Stimulated activated CD8-positive, alpha-beta memory T cell treated with anti-CD3 and anti-CD28 coated beads, Interleukin-15, amount 100 ng/mL, for 4 hours (primary cell): Measurements from ENCODE around the gene GNG2.

Source experiments
- DNase-seq, 2 donors: peaks; one replicate each; pipeline ENCODE4 v3.0.0-alpha.2; 2020; ENCODE audit warnings: low read depth in 2 of 2

GNG2 gene

GRCh38 chr14:51993285-51993920 lies 133.0 kb downstream of the GNG2 start:
- no peak for DNase-seq

- DNase-seq = no peak
Observed at GRCh38 chr14:51996148-51996746, 135.8 kb downstream of the GNG2 start.

- no peak for DNase-seq
Observed at GRCh38 chr14:51998348-51998747, 137.9 kb downstream of the GNG2 start.

- DNase-seq = no peak
Observed at GRCh38 chr14:51999084-51999483, 138.7 kb downstream of the GNG2 start.

- no peak for DNase-seq
Observed at GRCh38 chr14:52000019-52000582, 139.7 kb downstream of the GNG2 start.

GRCh38 chr14:52000696-52001095 lies 140.3 kb downstream of the GNG2 start:
- no peak for DNase-seq

- DNase-seq = no peak
Observed at GRCh38 chr14:52002542-52002941, 142.1 kb downstream of the GNG2 start.

GRCh38 chr14:52003324-52003723 lies 142.9 kb downstream of the GNG2 start:
- no peak for DNase-seq

GRCh38 chr14:52005625-52006024 lies 145.2 kb downstream of the GNG2 start:
- no peak for DNase-seq

- no peak for DNase-seq
Observed at GRCh38 chr14:52006361-52006760, 145.9 kb downstream of the GNG2 start.

GRCh38 chr14:52007211-52007610 lies 146.8 kb downstream of the GNG2 start:
- DNase-seq = no peak

GRCh38 chr14:52007637-52008036 lies 147.2 kb downstream of the GNG2 start:
- no peak for DNase-seq

GRCh38 chr14:52008136-52008535 lies 147.7 kb downstream of the GNG2 start:
- DNase-seq = no peak

GRCh38 chr14:52010173-52010693 lies 149.8 kb downstream of the GNG2 start:
- DNase-seq = no peak

GRCh38 chr14:52011523-52011922 lies 151.1 kb downstream of the GNG2 start:
- no peak for DNase-seq

GRCh38 chr14:52012635-52013034 lies 152.2 kb downstream of the GNG2 start:
- DNase-seq = no peak

- no peak for DNase-seq
Observed at GRCh38 chr14:52013984-52014600, 153.7 kb downstream of the GNG2 start.

- DNase-seq = no peak
Observed at GRCh38 chr14:52014601-52015267, 154.3 kb downstream of the GNG2 start.

- DNase-seq = no peak
Observed at GRCh38 chr14:52015411-52016030, 155.1 kb downstream of the GNG2 start.

GRCh38 chr14:52018252-52018651 lies 157.8 kb downstream of the GNG2 start:
- no peak for DNase-seq

- no peak for DNase-seq
Observed at GRCh38 chr14:52018970-52019369, 158.6 kb downstream of the GNG2 start.
